Neural crest cell (in vitro differentiated cells): ENCODE results near the gene CFAP206. TPM values are rescaled to one million over a fixed set of nuclear protein-coding genes. Genes with fewer than 3 reads are reported as not detected.

ENCODE experiments used
- DNase-seq: peaks from one replicate; pipeline ENCODE4 v3.0.0; 2021; ENCODE audit warnings: low read depth, mixed read lengths, low spot score
- H3K27ac Mint-ChIP-seq: one replicate; pipeline ENCODE4 v1.8.0; 2021; ENCODE audit warnings: mild to moderate bottlenecking, mixed read lengths; ENCODE audit not compliant: unreplicated experiment
- H3K27me3 Mint-ChIP-seq: 2 replicates; pipeline ENCODE4 v1.8.0; 2021; ENCODE audit warnings: low read depth, mild to moderate bottlenecking, mixed read lengths
- H3K36me3 Mint-ChIP-seq: 2 replicates; pipeline ENCODE4 v1.8.0; 2021; ENCODE audit warnings: low read depth, mild to moderate bottlenecking, mixed read lengths
- H3K4me1 Mint-ChIP-seq: 2 replicates; pipeline ENCODE4 v1.8.0; 2021; ENCODE audit warnings: mixed read lengths
- H3K4me3 Mint-ChIP-seq: one replicate; pipeline ENCODE4 v1.8.0; 2021; ENCODE audit warnings: mild to moderate bottlenecking, mixed read lengths
- H3K9me3 Mint-ChIP-seq: 2 replicates; pipeline ENCODE4 v1.8.0; 2021; ENCODE audit warnings: mixed read lengths
- CTCF ChIP-seq: fragments of 200-600 bp; sonication (generic); conservative IDR thresholded peaks from 2 replicates; pipeline ENCODE4 v1.5.0; 2021; ENCODE audit warnings: antibody characterized with exemption, mild to moderate bottlenecking
- total RNA-seq: library from RNA; stranded (reverse); gene quantifications from 2 replicates; pipeline ENCODE4 v1.2.1, GENCODE V29; 2021

The CFAP206 gene
- total RNA-seq, 1 donor from 2014 or later, result 0.93 TPM

- no peak for DNase-seq
- Mint-ChIP-seq H3K27me3 (peaks cover 3% of the 10 kb centered on the region), H3K9me3 (no peaks in the 10 kb centered on the region), H3K27ac (no peak overlapping the region), H3K4me1 (no peaks in the 10 kb centered on the region), H3K4me3 (no peak overlapping the region), H3K36me3 (no peaks in the 10 kb centered on the region)
- no peak for TF ChIP-seq CTCF
Observed at GRCh38 chr6:87444362-87444761, 36.6 kb downstream of the CFAP206 start.

- Mint-ChIP-seq H3K4me1 (no peaks in the 10 kb centered on the region), H3K36me3 (no peaks in the 10 kb centered on the region), H3K27me3 (peaks cover 56% of the 10 kb centered on the region), H3K4me3 (no peak overlapping the region), H3K9me3 (no peaks in the 10 kb centered on the region), H3K27ac (no peak overlapping the region)
- DNase-seq, result no peak
- no peak for TF ChIP-seq CTCF
Observed at GRCh38 chr6:87465051-87465450, 57.3 kb downstream of the CFAP206 start.

GRCh38 chr6:87472525-87473418 lies 65.0 kb downstream of the CFAP206 start, which contains the start of gene SLC35A1:
Gene SLC35A1 (plus strand): TSS chr6:87472974. CDS start chr6:87473004, 30 bp downstream.
- peaks cover 10% of the 10 kb centered on the region for H3K27me3 Mint-ChIP-seq
- H3K4me3 Mint-ChIP-seq, result peak within 1 kb of the TSS; percentile 98
- peak; percentile 37 for TF ChIP-seq CTCF
- H3K27ac Mint-ChIP-seq, result peak within 1 kb of the TSS; percentile 100
- peak; percentile 80 for DNase-seq
- H3K36me3 Mint-ChIP-seq, result no peaks in the 10 kb centered on the region
- H3K9me3 Mint-ChIP-seq, result no peaks in the 10 kb centered on the region
- H3K4me1 Mint-ChIP-seq, result peaks cover 12% of the 10 kb centered on the region

GRCh38 chr6:87473419-87473903 lies 65.7 kb downstream of the CFAP206 start:
- no peak for TF ChIP-seq CTCF
- Mint-ChIP-seq H3K4me3 (peak overlapping the region; percentile 98), H3K27me3 (peaks cover 3% of the 10 kb centered on the region), H3K27ac (no peak overlapping the region), H3K9me3 (no peaks in the 10 kb centered on the region), H3K4me1 (peaks cover 12% of the 10 kb centered on the region), H3K36me3 (no peaks in the 10 kb centered on the region)
- no peak for DNase-seq

- no peak overlapping the region for H3K4me3 Mint-ChIP-seq
- no peak overlapping the region for H3K27ac Mint-ChIP-seq
- no peak for TF ChIP-seq CTCF
- no peaks in the 10 kb centered on the region for H3K4me1 Mint-ChIP-seq
- H3K9me3 Mint-ChIP-seq, result no peaks in the 10 kb centered on the region
- peaks cover 6% of the 10 kb centered on the region for H3K36me3 Mint-ChIP-seq
- DNase-seq, result no peak
- no peaks in the 10 kb centered on the region for H3K27me3 Mint-ChIP-seq
Observed at GRCh38 chr6:87481931-87482330, 74.2 kb downstream of the CFAP206 start.
